Stimulated activated CD8-positive, alpha-beta memory T cell treated with anti-CD3 and anti-CD28 coated beads, Interleukin-15, amount 100 ng/mL, for 1 hour (primary cell): ENCODE measurements around the gene FBLN1.

Experiments used
- DNase-seq: peaks from one replicate; pipeline ENCODE4 v3.0.0-alpha.2; 2020; ENCODE audit warnings: low read depth

FBLN1 gene

GRCh38 chr22:45640941-45641621, 138.4 kb downstream of the FBLN1 start:
- no peak for DNase-seq

- DNase-seq: no peak
Observed at GRCh38 chr22:45642986-45643385, 140.3 kb downstream of the FBLN1 start.

GRCh38 chr22:45644714-45645113, 142.0 kb downstream of the FBLN1 start:
- no peak for DNase-seq

GRCh38 chr22:45645150-45645525, 142.5 kb downstream of the FBLN1 start:
- DNase-seq: no peak

- DNase-seq: peak; percentile 62
Observed at GRCh38 chr22:45645526-45646414, 143.1 kb downstream of the FBLN1 start.

GRCh38 chr22:45647532-45648225, 145.0 kb downstream of the FBLN1 start:
- DNase-seq: no peak

GRCh38 chr22:45648301-45649117, 145.8 kb downstream of the FBLN1 start:
- no peak for DNase-seq

GRCh38 chr22:45649809-45650208, 147.1 kb downstream of the FBLN1 start:
- no peak for DNase-seq

- no peak for DNase-seq
Observed at GRCh38 chr22:45650721-45651120, 148.0 kb downstream of the FBLN1 start.
